HG02852 (cell line): ENCODE data around the gene DCXR.

Source experiments
- ATAC-seq: cut with Tn5 transposase; IDR thresholded peaks from one replicate; pipeline ENCODE4 v1.9.1; 2021; ENCODE audit warnings: mild to moderate bottlenecking, moderate library complexity; ENCODE audit not compliant: unreplicated experiment

The DCXR gene

DNA sequence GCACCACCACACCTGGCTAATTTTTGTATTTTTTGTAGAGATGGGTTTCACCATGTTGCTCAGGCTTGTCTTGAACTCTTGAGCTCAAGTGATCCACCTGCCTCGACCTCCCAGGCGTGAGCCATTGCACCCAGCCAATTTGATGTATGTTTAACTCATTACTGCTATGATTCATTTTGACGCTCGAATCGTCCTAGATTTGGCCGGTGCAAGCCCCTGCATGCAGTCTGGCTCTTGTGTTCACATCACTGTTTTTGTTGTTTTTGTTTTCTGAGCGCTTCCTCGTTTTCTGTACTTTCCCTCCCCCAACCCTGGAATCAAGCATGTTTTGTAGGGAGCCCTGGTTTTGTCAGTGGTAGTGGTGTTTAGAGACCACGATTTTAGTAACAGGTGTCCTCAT, 35.9 kb upstream of the DCXR start:
- no peak for ATAC-seq

- no peak for ATAC-seq
These were observed 35.3 kb upstream of the DCXR start for GRCh38 chr17:82072827-82073226.

GRCh38 chr17:82070611-82071010, 33.1 kb upstream of the DCXR start:
- ATAC-seq, result no peak

GRCh38 chr17:82065638-82066303, 28.3 kb upstream of the DCXR start, which contains the start of gene DUS1L:
DUS1L (minus strand) TSS chr17:82065804; CDS start chr17:82065059, 745 bp downstream.
- peak; percentile 47 for ATAC-seq

DNA sequence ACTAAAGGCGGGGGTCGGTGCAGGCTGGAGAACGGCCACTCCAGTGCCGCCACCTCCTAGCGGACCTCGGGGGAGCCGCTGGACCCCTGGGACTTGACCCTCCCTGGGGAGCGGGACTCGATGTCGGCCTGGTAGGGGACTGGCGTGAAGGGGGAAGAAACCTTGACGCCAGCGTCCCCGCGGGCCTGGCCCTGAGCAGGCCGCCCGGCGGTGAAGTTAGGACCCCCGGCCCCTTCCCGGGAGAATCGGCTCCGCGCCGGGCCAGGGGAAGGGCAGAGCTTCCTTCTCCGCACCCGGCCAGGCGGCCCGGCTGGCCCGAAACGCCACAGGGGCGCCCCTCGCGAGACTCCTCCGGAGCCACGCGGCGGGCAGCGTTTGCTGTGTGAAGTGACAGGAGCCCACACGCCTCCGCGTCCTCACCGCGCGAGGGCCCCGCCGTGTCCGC, 27.7 kb upstream of the DCXR start:
- ATAC-seq, result no peak

GRCh38 chr17:82064433-82065192, 27.1 kb upstream of the DCXR start:
- ATAC-seq, result no peak

GRCh38 chr17:82063424-82064415, 26.2 kb upstream of the DCXR start:
- ATAC-seq, result no peak

- ATAC-seq, result no peak
These were observed 25.5 kb upstream of the DCXR start for GRCh38 chr17:82062984-82063368.

- no peak for ATAC-seq
These were observed 24.8 kb upstream of the DCXR start for GRCh38 chr17:82062076-82062983.

GRCh38 chr17:82061047-82061925, 23.8 kb upstream of the DCXR start:
- ATAC-seq, result no peak

DNA sequence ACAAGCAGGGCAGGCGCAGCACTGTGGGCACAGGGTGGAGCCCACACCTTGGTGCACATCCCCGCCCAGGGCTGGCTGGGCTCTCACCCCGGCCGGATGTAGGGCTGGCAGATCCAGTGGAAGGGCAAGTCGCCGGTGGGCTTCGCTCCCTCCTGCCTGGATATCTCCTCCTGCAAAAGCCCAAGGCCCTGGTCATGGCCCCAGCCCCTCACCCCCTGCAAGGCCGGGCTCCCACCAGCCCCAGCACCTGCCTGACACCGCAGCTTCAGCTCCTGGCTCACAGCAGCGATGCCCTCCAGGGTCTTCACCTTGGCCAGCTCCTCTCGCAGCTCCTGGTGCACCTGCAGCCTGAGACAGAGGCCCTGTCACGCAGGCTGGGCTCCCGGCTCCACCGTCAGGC, 23.1 kb upstream of the DCXR start:
- ATAC-seq, result no peak

- no peak for ATAC-seq
These were observed 22.5 kb upstream of the DCXR start for GRCh38 chr17:82060001-82060380.

- ATAC-seq, result no peak
These were observed 21.9 kb upstream of the DCXR start for GRCh38 chr17:82059272-82060000.

GRCh38 chr17:82058855-82059249, 21.4 kb upstream of the DCXR start:
- ATAC-seq, result no peak

DNA sequence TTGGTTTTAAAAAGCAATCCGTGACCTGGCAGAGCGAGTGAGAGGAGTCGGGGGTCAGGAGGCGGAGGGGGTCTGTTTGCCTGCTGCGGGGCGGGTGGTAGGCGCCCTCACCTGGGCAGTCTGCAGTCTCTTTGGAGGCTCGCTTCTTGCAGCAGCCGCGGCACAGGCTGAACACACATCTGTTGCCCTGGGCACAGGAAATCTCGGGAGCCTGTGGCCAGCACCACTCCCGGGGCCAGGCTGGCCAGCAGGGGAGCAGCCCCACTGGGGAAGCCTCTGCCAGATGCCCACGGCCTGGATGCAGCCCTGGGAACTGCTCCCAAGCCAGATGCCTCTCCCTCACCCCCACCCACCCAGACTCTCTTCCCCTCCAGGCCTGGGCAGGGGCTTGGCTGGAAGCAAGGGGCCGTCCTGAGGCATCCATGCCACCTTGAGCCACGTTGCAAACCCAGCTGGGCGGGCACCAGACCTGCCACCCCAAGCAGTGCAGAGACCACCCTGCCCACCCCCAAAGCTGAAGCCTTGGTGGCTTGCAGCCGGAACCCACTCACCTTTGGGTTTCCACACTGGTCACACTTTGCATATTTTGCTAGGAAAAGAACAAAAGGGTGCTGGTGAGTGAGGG, 20.8 kb upstream of the DCXR start:
- no peak for ATAC-seq

DNA sequence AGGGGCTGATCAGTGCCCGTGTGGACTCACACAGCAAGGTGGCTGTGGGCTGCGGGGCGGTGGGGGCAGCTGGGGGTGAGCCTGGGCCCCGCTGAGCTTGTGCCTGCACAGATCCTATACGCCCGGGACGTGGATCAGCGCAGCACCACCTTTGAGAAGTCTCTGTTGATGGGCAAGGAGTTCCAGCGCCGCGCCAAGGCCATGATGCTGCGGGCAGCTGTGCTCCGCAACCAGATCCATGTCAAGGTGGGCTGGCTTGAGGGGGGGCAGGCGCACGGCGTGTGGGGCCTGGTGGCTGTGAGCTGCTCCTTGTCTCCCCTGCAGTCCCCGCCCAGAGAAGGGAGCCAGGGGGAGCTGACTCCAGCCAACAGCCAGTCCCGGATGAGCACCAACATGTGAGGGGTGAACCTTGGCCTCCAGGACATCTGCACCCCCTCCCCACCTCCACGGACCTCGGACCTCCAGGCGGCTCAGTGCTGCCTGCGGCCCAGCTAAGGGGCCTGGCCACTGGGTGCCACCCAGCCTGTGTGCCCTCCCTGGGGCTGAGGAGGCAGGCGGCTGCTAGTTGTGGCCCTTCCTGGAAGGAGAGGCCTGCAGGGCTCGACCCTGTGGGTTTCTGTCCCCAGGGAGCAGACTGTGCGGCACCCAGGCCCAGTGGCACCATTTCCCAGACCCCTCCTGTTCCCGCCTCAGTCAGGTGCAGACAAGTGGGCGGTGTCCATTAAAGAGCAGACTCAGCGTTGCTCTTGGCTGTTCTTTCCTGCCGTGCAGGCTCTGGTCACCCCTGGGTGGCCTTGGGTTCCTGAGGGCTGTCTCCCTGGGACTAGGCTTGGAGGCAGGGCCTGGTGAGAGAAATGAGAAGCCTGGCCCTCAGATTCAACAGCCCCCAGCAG, 19.5 kb upstream of the DCXR start:
- no peak for ATAC-seq
